Caki2 (cell line): ENCODE measurements around the gene TMEM176A. TPM values are rescaled to one million over a fixed set of nuclear protein-coding genes. Genes with fewer than 3 reads are reported as not detected.

Experiments
- DNase-seq: peaks from one replicate; pipeline ENCODE4 v3.0.0-alpha.2; 2015; ENCODE audit warnings: low read depth
- in situ Hi-C: cut with HindIII; loops from 2 replicates; pipeline ENCODE4 v1.10.0; 2016; ENCODE audit warnings: low sequenced_read_pairs, low pct_unique_long_range_greater_than_20kb, mixed read lengths
- total RNA-seq: library from RNA; depleted of rRNA; stranded (reverse); fragments of >200 nt; shearing (Covaris generic); gene quantifications from 2 replicates; pipeline ENCODE4 v1.2.3, GENCODE V29; 2014; ENCODE audit warnings: low replicate concordance

The TMEM176A gene
- total RNA-seq, 1 experiment from 2014 or later: not detected

DNA sequence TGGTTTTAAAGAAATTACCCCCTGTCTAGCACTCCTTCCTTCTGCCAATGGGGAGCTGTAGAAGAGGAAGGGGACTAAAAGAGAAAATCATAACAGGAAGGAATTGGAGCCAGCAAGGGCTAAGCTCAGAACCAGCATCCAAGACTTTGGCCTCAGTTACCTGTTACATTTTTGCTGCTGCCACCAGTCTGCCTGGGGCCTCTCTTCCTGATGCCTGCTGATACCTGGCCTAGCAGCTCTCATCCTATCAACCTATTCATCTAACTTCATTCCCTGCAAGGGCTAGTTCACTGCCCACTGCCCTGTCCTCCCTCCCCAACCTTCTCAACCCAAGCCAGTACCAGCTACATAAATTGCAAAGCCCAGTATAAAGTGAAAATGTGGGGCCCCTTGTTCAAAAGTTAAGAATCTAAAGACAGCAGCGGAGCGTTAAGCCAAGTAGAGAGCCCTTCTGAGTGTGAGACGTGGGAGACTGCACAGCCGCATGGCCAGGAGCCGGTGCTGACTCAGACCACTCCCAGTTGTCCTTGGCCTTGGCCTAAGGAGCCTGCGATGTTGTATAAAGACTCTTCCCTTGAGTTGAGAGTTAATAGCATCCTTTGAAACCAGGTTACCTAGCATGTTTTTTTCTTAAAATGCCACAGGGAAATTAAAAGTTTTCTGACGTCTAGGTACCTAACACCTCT is 38.5 kb downstream of the TMEM176A start:
- in situ Hi-C loops: no loop called here
- DNase-seq: no peak

DNA sequence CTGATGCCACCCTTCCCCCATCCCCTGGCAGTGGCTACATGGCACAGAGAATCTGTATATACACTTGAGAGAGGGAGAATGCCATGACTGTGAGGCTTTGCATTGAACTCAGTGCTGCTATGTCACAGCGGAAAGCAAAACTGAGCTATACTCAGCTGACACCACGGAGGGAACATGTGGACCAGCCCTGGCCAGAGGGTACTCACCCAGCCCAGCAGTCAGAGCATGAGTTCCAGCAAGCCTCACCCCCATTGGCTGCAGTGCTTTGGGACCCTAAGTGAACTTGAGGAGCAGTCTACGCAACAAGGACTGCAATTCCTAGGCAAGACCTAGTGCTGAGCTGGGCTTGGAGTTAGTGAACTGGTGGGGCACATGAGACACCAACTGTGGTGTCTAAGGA is 41.4 kb downstream of the TMEM176A start:
- no peak for DNase-seq
- in situ Hi-C loops: no loop called here

GRCh38 chr7:150842716-150843115 is 42.1 kb downstream of the TMEM176A start:
- no peak for DNase-seq
- in situ Hi-C loops: no loop called here

- no peak for DNase-seq
- in situ Hi-C loops: no loop called here
Observed at GRCh38 chr7:150845421-150845861, 44.9 kb downstream of the TMEM176A start.

GRCh38 chr7:150846291-150847115 is 45.9 kb downstream of the TMEM176A start:
- no peak for DNase-seq
- in situ Hi-C loops: no loop called here

- DNase-seq: no peak
- in situ Hi-C loops: no loop called here
Observed at GRCh38 chr7:150847536-150847935, 47.0 kb downstream of the TMEM176A start.

DNA sequence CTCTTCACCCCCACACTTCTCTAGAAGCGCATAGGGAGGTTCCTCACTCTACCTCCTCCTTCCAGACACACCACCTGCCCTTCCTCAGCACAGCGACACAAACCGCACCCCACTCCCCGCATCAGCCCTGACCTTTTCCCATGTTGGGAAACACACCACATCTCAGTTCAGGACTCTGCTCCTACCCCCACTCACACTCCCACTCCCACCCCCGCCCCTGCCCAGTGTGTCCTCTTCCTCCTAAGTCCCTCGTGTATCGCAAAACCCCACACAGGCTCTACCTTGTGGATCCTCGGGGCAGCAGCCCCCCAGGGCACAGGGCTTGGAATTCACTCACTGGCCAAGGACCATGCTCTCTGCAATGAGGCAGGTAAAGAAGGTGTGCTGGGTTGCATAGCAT is 47.5 kb downstream of the TMEM176A start:
- no peak for DNase-seq
- in situ Hi-C loops: no loop called here

DNA sequence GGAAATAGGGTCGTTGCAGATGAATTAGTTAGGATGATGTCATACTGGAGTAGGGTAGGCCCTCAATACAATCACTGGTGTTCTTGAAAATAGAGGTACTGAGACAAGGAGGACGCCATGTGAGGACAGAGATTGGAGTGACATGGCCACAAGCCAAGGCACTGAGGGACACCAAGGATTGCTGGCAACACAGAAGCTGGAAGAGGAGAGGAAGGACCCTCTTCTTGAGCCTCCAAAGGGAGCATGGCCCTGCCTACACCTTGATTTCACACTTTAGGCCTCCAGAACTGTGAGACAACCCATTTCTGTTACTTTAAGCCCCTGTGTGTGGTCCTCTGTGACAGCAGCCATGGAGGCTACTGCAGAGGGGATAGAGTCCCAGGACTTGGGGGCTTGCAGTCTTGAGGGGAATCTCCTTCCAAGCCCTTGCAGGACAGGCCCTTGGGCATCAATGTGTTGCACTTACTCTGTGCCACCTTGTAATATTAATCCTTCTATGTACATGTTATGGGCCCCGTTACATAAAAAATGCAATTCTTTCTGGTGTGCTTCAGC is 48.1 kb downstream of the TMEM176A start:
- in situ Hi-C loops: no loop called here

GRCh38 chr7:150849204-150849775 is 48.7 kb downstream of the TMEM176A start:
- DNase-seq: no peak
- in situ Hi-C loops: no loop called here

More for the DNA sequence above, 48.1 kb downstream of the TMEM176A start:
- DNase-seq: no peak

DNA sequence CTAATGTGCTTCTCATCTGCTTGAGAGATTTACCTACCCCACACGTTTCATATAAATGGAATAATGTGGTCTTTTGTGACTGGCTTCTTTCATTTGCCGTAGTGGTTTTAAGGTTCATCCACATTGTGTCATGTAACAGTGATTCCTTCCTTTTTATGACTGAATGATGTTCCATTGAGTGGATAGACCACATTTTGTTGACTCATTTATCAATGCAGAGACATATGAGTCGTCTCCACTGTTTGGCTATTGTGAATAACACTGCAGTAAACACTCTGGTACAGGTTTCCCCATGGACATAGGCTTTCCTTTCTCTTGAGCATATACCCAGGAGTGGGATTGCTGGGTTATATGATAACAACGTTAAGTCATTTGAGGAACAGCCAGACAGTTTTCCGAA is 49.7 kb downstream of the TMEM176A start:
- in situ Hi-C loops: no loop called here

DNA sequence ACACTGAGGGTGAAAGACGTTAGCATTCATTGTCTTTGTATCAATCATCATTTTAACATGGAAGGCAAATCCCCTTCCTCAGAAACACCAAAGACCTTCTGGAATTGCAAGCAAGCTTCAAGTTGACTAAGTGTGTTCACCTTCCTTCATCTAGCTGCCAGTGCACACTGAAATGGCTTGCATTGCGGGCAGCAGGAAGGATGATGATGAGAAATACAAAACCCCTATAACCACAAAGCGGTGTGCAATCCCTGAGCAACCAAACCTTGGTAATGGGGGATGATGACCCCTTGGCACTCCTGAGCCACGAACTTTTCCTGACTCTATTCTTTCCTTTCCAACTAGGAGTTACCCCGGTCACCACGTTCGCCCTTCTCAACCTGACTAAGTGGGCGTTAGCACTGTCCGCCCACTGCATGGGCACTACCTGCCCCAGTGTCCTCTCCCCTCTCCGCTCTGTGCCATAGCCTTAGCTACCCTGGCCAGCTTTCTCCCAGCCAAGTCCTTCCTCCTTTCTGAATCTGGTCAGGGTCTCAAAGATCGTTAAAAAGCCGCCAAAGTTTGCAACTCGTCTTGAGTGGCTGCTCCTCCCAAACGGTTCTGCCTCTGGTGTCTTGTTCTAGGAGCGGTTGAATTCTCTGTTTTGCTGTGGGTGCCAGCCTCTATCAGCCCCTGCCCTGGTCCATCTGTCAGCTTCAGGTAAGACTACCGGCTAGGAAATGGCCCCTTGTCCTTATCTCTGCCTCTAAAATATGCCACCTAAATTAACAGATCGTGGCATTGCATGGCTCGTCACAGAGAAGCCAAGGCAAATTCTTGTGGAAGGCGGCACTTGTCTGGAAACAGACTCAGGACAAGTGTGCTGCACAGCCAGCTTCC is 51.2 kb downstream of the TMEM176A start:
- no peak for DNase-seq
- in situ Hi-C loops: no loop called here

More for the DNA sequence above, 49.7 kb downstream of the TMEM176A start:
- no peak for DNase-seq

DNA sequence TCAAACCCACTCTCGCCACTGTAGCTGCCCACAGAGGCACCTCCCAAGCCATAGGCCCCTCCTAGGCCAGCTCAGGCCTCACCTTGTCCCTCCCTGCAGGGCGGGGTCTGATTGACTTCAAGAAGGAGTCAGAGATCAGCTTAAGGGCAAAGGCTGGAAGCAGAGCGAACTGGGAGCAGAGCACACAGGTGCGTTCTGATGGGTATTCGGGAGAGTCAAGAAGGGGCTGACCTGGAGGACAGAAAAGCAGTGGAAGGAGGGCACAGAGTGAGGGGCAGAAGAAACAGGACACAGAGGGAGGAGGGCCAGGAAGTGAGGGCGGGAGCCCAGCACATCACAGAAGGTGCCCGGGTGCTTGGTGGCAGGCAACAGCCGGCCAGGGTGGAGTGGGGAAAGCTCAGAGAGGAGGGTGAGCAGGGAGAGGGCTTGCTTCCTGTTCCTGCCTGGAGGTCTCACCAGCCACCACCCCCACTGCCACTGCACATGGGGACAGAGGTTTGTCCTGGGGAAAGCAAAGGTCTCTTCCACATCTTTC is 51.9 kb downstream of the TMEM176A start, which contains the start of gene AOC1:
Gene AOC1, plus strand, starts transcription at position 147 of the 535 bp plus-strand sequence. CDS start 3,954 bp downstream, outside the sequence.
- in situ Hi-C loops: no loop called here
- no peak for DNase-seq

GRCh38 chr7:150854066-150855000 is 53.8 kb downstream of the TMEM176A start:
- in situ Hi-C loops: no loop called here
- DNase-seq: no peak
